ENCODE measurements around the gene SIK2. TPM values are rescaled to one million over a fixed set of nuclear protein-coding genes. Genes with fewer than 3 reads are reported as not detected.

SIK2 gene
- total RNA-seq, 4 donors from 2014 or later, result 16.2 to 27.6 (median 20.9) TPM

GRCh38 chr11:111575740-111576139 lies 26.5 kb upstream of the SIK2 start:
- no peak overlapping the region for H3K4me3 ChIP-seq
- H3K27me3 ChIP-seq, result no peaks in the 10 kb centered on the region
- TF ChIP-seq POLR2A (IDR thresholded peaks at IDR 0.05), result no peak
- no peak for TF ChIP-seq POLR2AphosphoS5 (IDR thresholded peaks at IDR 0.05)
- TF ChIP-seq CTCF (IDR thresholded peaks at IDR 0.05), result no peak
- no peak for TF ChIP-seq EP300 (IDR thresholded peaks at IDR 0.05)
- H3K36me3 ChIP-seq, result no peaks in the 10 kb centered on the region
- H3K4me1 ChIP-seq, result peaks cover 0 to 12% (median 3%) of the 10 kb centered on the region in 3 donors
- no peaks in the 10 kb centered on the region for H3K9me3 ChIP-seq
- H3K27ac ChIP-seq, result no peak overlapping the region
- no peak for ATAC-seq
- WGBS, 2 donors (ENCODE audit: low coverage in 1 of 2), result 97 to 100% methylated on average over 2 to 6 of the region's 6 CpGs

GRCh38 chr11:111577821-111578220 lies 24.4 kb upstream of the SIK2 start:
- Histone ChIP-seq H3K27me3 (no peaks in the 10 kb centered on the region), H3K27ac (no peak overlapping the region), H3K36me3 (no peaks in the 10 kb centered on the region), H3K4me3 (no peak overlapping the region), H3K9me3 (no peaks in the 10 kb centered on the region), H3K4me1 (peaks cover 0 to 15% (median 5%) of the 10 kb centered on the region in 3 donors)
- TF ChIP-seq POLR2AphosphoS5 (IDR thresholded peaks at IDR 0.05), result no peak
- no peak for TF ChIP-seq CTCF (IDR thresholded peaks at IDR 0.05)
- WGBS, 2 donors (ENCODE audit: low coverage in 1 of 2), result 72 to 94% methylated on average over 4 of the region's 4 CpGs
- ATAC-seq, result no peak

GRCh38 chr11:111581341-111581740 lies 20.9 kb upstream of the SIK2 start:
- WGBS, 2 donors (ENCODE audit: low coverage in 1 of 2), result 100% methylated on average over 1 of the region's 1 CpG; no CpG with 5 or more reads in 1 of the 2 donors
- Histone ChIP-seq H3K36me3 (no peaks in the 10 kb centered on the region), H3K27me3 (no peaks in the 10 kb centered on the region), H3K9me3 (no peaks in the 10 kb centered on the region), H3K4me3 (no peak overlapping the region), H3K4me1 (peaks cover 0 to 6% (median 4%) of the 10 kb centered on the region in 3 donors), H3K27ac (no peak overlapping the region)
- TF ChIP-seq EP300 (IDR thresholded peaks at IDR 0.05) (no peak), POLR2A (IDR thresholded peaks at IDR 0.05) (no peak), CTCF (IDR thresholded peaks at IDR 0.05) (no peak), POLR2AphosphoS5 (IDR thresholded peaks at IDR 0.05) (no peak)
- no peak for ATAC-seq

- H3K27ac ChIP-seq, result no peak overlapping the region
- no peak overlapping the region for H3K4me3 ChIP-seq
- TF ChIP-seq POLR2AphosphoS5 (IDR thresholded peaks at IDR 0.05) (no peak), EP300 (IDR thresholded peaks at IDR 0.05) (no peak), POLR2A (IDR thresholded peaks at IDR 0.05) (no peak), CTCF (IDR thresholded peaks at IDR 0.05) (no peak)
- H3K36me3 ChIP-seq, result no peaks in the 10 kb centered on the region
- no peaks in the 10 kb centered on the region for H3K9me3 ChIP-seq
- peaks cover 0 to 6% (median 4%) of the 10 kb centered on the region in 3 donors for H3K4me1 ChIP-seq
- no peaks in the 10 kb centered on the region for H3K27me3 ChIP-seq
- no peak for ATAC-seq
These were observed 20.1 kb upstream of the SIK2 start for GRCh38 chr11:111582163-111582562.

- peaks cover 0 to 6% (median 4%) of the 10 kb centered on the region in 3 donors for H3K4me1 ChIP-seq
- TF ChIP-seq POLR2A (IDR thresholded peaks at IDR 0.05) (no peak), EP300 (IDR thresholded peaks at IDR 0.05) (no peak), CTCF (IDR thresholded peaks at IDR 0.05) (no peak)
- no peaks in the 10 kb centered on the region for H3K9me3 ChIP-seq
- H3K36me3 ChIP-seq, result no peaks in the 10 kb centered on the region
- no peak overlapping the region for H3K27ac ChIP-seq
- 0 to 36% methylated on average over 1 to 4 of the region's 4 CpGs for WGBS, 2 donors (ENCODE audit: low coverage in 1 of 2)
- H3K4me3 ChIP-seq, result no peak overlapping the region
- no peaks in the 10 kb centered on the region for H3K27me3 ChIP-seq
- no peak for ATAC-seq
These were observed 19.4 kb upstream of the SIK2 start for GRCh38 chr11:111582881-111583280.
